ENCODE results near the gene VSTM5. TPM values are rescaled to one million over a fixed set of nuclear protein-coding genes. Genes with fewer than 3 reads are reported as not detected.
A peak's percentile ranks its signal among the peaks of the same experiment; 100 is the strongest.

Gene VSTM5
- polyA plus RNA-seq, 4 donors = 1.5 to 2.2 TPM; not detected in 2

DNA sequence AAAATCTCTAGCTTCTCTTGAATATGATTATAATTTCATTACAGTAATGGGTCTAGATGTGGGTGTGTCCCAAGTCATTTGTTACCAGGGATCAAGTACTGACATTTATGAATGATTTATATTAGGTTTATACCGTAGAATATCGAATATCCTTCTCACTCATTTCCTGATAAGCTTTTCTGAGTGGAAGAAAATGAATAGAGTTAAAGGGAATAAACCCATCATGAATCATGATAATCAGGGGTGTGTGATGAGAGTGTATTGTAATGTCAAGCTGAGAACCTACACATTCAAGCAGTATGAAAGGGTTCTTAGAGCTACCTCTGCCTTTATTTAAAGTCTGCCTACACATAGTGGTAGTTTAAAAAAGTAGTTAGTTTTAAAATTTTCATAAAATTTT lies 49.1 kb downstream of the VSTM5 start:
- WGBS, 3 donors = 12 to 51% (median 22%) methylated on average over 2 of the region's 2 CpGs

DNA sequence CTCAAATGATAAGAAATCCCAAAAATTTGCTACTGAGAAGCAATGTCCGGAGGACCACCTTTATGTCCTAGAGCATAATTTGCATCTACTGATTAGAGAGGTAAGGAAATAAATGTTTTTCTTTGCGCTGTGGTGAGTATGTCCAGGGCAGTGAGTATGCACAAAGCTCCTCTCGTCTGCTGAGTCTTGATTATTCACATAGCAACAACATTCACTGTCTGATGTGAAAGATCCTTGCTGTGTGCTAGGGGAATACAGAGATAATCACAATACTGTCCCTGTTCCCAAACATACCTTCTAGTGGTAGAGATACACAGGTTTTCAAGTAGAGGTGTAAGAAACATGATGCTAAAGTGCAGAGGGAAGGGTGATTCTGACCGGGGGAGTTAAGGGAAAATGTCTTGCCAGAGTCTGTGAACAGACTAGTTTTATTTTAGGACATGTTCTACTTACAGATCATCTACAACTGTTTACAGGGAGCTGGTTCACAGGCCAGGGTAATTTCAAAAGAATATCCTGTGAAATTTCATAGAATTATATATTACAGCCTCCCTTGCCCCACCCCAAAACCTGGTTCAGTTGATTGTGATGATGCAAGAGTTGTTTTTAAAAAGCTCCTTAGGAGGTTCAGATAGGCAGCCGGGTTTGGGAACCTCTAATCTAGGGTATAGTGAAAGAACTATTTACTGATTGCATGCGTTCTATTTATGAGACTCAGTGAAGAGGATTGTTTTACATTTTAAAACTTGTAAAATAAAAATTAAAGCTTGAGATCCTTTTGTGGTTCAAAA lies 53.8 kb downstream of the VSTM5 start:
- H3K27ac ChIP-seq (ENCODE audit: low read depth in 1 of 3, low read length in 2 of 3) = no peak overlapping the region
- no peak overlapping the region for H3K4me3 ChIP-seq (ENCODE audit: low read depth in 1 of 3, low read length in 3 of 3)
- DNase-seq (no peak), FAIRE-seq (no peak)
- H3K27me3 ChIP-seq (ENCODE audit: control insufficient read depth in 3 of 3, insufficient read depth in 3 of 3, low read length in 3 of 3) = no peaks in the 10 kb centered on the region
- peaks cover 25 to 37% (median 27%) of the 10 kb centered on the region in 3 donors for H3K36me3 ChIP-seq (ENCODE audit: control insufficient read depth in 3 of 3, insufficient read depth in 2 of 3, low read depth in 1 of 3, low read length in 3 of 3)
- WGBS, 3 donors = 90 to 94% (median 94%) methylated on average over 6 of the region's 6 CpGs
- H3K4me1 ChIP-seq (ENCODE audit: control insufficient read depth in 3 of 3, insufficient read depth in 2 of 3, low read depth in 1 of 3, low read length in 2 of 3) = no peaks in the 10 kb centered on the region
- no peaks in the 10 kb centered on the region for H3K9me3 ChIP-seq (ENCODE audit: control insufficient read depth in 2 of 2, insufficient read depth in 1 of 2, low read depth in 1 of 2, low read length in 1 of 2)

More for the DNA sequence above, 49.1 kb downstream of the VSTM5 start:
- no peaks in the 10 kb centered on the region for H3K4me1 ChIP-seq (ENCODE audit: control insufficient read depth in 3 of 3, insufficient read depth in 2 of 3, low read depth in 1 of 3, low read length in 2 of 3)
- no peak overlapping the region for H3K27ac ChIP-seq (ENCODE audit: low read depth in 1 of 3, low read length in 2 of 3)
- no peak overlapping the region for H3K4me3 ChIP-seq (ENCODE audit: low read depth in 1 of 3, low read length in 3 of 3)
- DNase-seq = peak in 1 of 2 donors; percentile 17
- peaks cover 17 to 36% (median 20%) of the 10 kb centered on the region in 3 donors for H3K36me3 ChIP-seq (ENCODE audit: control insufficient read depth in 3 of 3, insufficient read depth in 2 of 3, low read depth in 1 of 3, low read length in 3 of 3)
- no peaks in the 10 kb centered on the region for H3K9me3 ChIP-seq (ENCODE audit: control insufficient read depth in 2 of 2, insufficient read depth in 1 of 2, low read depth in 1 of 2, low read length in 1 of 2)
- no peak for FAIRE-seq
- H3K27me3 ChIP-seq (ENCODE audit: control insufficient read depth in 3 of 3, insufficient read depth in 3 of 3, low read length in 3 of 3) = no peaks in the 10 kb centered on the region

DNA sequence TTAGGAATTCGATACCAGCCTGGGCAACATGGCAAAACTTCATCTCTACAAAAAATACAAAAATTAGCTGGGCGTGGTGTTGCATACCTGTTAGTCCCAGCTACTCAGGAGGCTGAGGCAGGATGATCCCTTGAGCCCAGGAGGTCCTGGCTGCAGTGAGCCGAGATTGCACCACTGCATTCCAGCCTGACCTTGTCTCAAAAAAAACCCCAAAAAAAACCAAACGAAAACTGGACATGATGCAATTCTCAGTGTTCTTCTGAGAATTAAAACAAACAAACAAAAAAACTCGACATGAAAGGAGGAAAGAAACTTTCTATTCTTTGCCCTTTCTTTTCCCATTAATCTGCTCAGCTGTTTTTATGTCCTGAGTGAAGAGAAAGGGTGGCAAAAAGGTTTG lies 58.9 kb downstream of the VSTM5 start:
- DNase-seq (no peak), FAIRE-seq (no peak)
- Histone ChIP-seq H3K4me1 (ENCODE audit: control insufficient read depth in 3 of 3, insufficient read depth in 2 of 3, low read depth in 1 of 3, low read length in 2 of 3) (peaks cover 0 to 3% (median 3%) of the 10 kb centered on the region in 3 donors), H3K9me3 (ENCODE audit: control insufficient read depth in 2 of 2, insufficient read depth in 1 of 2, low read depth in 1 of 2, low read length in 1 of 2) (no peaks in the 10 kb centered on the region), H3K27ac (ENCODE audit: low read depth in 1 of 3, low read length in 2 of 3) (no peak overlapping the region), H3K27me3 (ENCODE audit: control insufficient read depth in 3 of 3, insufficient read depth in 3 of 3, low read length in 3 of 3) (no peaks in the 10 kb centered on the region), H3K4me3 (ENCODE audit: low read depth in 1 of 3, low read length in 3 of 3) (no peak overlapping the region), H3K36me3 (ENCODE audit: control insufficient read depth in 3 of 3, insufficient read depth in 2 of 3, low read depth in 1 of 3, low read length in 3 of 3) (peaks cover 15 to 39% (median 22%) of the 10 kb centered on the region in 3 donors)
- WGBS, 3 donors = 83 to 88% (median 84%) methylated on average over 5 of the region's 5 CpGs

DNA sequence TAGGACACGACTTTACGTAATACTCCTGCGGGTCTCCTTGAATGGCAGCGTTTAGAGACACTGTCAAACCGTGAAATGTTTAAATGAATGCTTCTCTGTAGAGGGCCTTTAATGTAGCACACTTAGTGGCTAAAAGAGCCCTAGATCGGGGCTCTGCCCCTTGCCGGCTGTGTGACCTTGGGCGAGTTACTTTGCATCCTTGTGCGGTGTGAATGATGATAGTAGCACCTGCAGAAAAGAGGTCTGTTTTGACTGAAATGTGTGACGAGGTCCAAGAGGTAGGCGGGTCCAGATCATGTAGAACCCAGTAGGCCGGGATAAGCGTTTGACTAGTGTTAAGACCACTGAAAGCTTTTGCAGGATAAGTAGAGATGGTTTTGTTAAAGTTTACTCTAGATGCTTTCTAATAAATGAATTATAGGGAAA lies 65.5 kb downstream of the VSTM5 start:
- Histone ChIP-seq H3K36me3 (ENCODE audit: control insufficient read depth in 3 of 3, insufficient read depth in 2 of 3, low read depth in 1 of 3, low read length in 3 of 3) (peaks cover 0 to 12% (median 2%) of the 10 kb centered on the region in 3 donors), H3K27me3 (ENCODE audit: control insufficient read depth in 3 of 3, insufficient read depth in 3 of 3, low read length in 3 of 3) (no peaks in the 10 kb centered on the region), H3K4me1 (ENCODE audit: control insufficient read depth in 3 of 3, insufficient read depth in 2 of 3, low read depth in 1 of 3, low read length in 2 of 3) (peaks cover 2 to 5% (median 4%) of the 10 kb centered on the region in 3 donors), H3K27ac (ENCODE audit: low read depth in 1 of 3, low read length in 2 of 3) (peak overlapping the region; percentile 27 to 98 (median 97)), H3K4me3 (ENCODE audit: low read depth in 1 of 3, low read length in 3 of 3) (peak overlapping the region; percentile 79 to 97 (median 88)), H3K9me3 (ENCODE audit: control insufficient read depth in 2 of 2, insufficient read depth in 1 of 2, low read depth in 1 of 2, low read length in 1 of 2) (no peaks in the 10 kb centered on the region)
- 0 to 1% (median 0%) methylated on average over 13 of the region's 13 CpGs for WGBS, 3 donors
- DNase-seq = no peak
- no peak for FAIRE-seq

DNA sequence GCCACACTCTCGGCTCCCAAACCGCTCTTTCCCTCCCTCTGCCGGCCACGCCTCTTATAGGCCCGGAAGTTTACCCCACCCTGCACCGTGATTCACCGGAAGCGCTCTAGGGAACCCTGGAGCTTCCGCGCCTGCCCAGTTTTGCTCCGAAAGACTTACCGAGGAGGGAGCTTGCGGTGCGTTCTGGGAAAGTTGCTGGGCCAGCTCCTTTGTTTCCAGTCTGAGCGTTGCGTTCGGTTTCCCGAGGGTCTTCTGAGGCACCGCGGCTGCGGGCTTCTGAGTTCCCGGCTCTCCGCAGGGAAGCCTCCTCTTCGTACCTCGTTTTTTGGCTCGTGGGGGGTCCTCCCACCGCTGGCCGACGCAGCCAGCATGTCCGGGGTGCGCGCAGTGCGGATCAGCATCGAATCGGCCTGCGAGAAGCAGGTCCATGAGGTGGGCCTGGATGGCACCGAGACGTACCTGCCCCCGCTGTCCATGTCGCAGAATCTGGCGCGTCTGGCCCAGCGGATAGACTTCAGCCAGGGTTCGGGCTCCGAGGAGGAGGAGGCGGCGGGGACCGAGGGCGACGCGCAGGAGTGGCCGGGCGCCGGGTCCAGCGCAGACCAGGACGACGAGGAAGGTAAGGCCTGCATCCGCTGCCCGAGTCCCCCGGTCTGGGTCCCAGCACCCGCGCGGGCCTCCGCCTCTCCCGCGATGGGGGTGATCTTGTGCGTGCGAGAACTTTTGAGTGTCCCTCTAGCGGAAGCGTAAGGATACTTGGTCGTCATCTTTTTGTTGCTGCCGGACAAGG lies 66.1 kb downstream of the VSTM5 start, which contains the start of gene MED17:
TSS of gene MED17 (plus strand) at position 138 of the 790 bp plus-strand sequence. CDS start at position 370, 232 bp downstream.
- FAIRE-seq (no peak), DNase-seq (peak; percentile 95 to 97)
- H3K9me3 ChIP-seq (ENCODE audit: control insufficient read depth in 2 of 2, insufficient read depth in 1 of 2, low read depth in 1 of 2, low read length in 1 of 2) = no peaks in the 10 kb centered on the region
- H3K27me3 ChIP-seq (ENCODE audit: control insufficient read depth in 3 of 3, insufficient read depth in 3 of 3, low read length in 3 of 3) = no peaks in the 10 kb centered on the region
- peak within 1 kb of the TSS; percentile 79 to 97 (median 88) for H3K4me3 ChIP-seq (ENCODE audit: low read depth in 1 of 3, low read length in 3 of 3)
- peaks cover 0 to 9% (median 0%) of the 10 kb centered on the region in 3 donors for H3K36me3 ChIP-seq (ENCODE audit: control insufficient read depth in 3 of 3, insufficient read depth in 2 of 3, low read depth in 1 of 3, low read length in 3 of 3)
- H3K4me1 ChIP-seq (ENCODE audit: control insufficient read depth in 3 of 3, insufficient read depth in 2 of 3, low read depth in 1 of 3, low read length in 2 of 3) = peaks cover 2 to 5% (median 4%) of the 10 kb centered on the region in 3 donors
- 0 to 1% (median 0%) methylated on average over 61 to 72 of the region's 72 CpGs for WGBS, 3 donors
- peak within 1 kb of the TSS; percentile 92 to 98 (median 97) for H3K27ac ChIP-seq (ENCODE audit: low read depth in 1 of 3, low read length in 2 of 3)

DNA sequence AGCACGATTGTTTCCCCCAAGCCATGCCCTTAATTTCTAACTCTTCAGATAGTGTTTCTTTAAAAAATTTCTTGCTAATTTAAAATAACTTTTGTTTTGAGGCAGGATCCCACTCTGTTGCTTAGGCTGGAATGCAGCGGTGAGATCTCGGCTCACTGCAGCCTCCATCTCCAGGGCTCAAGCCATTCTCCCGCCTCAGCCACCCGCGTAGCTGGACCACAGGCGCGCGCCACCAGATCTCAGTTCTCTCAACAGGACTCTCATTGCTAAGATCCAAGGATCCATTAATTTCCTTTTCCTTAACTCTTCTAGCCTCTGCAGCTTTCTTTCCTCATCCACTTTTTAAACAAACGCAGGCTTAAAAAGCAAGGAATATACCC lies 66.7 kb downstream of the VSTM5 start:
- no peak for DNase-seq
- FAIRE-seq = no peak
- Histone ChIP-seq H3K9me3 (ENCODE audit: control insufficient read depth in 2 of 2, insufficient read depth in 1 of 2, low read depth in 1 of 2, low read length in 1 of 2) (no peaks in the 10 kb centered on the region), H3K27me3 (ENCODE audit: control insufficient read depth in 3 of 3, insufficient read depth in 3 of 3, low read length in 3 of 3) (no peaks in the 10 kb centered on the region), H3K4me1 (ENCODE audit: control insufficient read depth in 3 of 3, insufficient read depth in 2 of 3, low read depth in 1 of 3, low read length in 2 of 3) (peaks cover 2 to 5% (median 4%) of the 10 kb centered on the region in 3 donors), H3K4me3 (ENCODE audit: low read depth in 1 of 3, low read length in 3 of 3) (peak overlapping the region; percentile 79 to 97 (median 88)), H3K27ac (ENCODE audit: low read depth in 1 of 3, low read length in 2 of 3) (peak overlapping the region in 2 of 3 donors; percentile 59 to 98), H3K36me3 (ENCODE audit: control insufficient read depth in 3 of 3, insufficient read depth in 2 of 3, low read depth in 1 of 3, low read length in 3 of 3) (peaks cover 0 to 9% (median 0%) of the 10 kb centered on the region in 3 donors)
- WGBS, 3 donors = 0 to 3% (median 1%) methylated on average over 10 of the region's 10 CpGs

DNA sequence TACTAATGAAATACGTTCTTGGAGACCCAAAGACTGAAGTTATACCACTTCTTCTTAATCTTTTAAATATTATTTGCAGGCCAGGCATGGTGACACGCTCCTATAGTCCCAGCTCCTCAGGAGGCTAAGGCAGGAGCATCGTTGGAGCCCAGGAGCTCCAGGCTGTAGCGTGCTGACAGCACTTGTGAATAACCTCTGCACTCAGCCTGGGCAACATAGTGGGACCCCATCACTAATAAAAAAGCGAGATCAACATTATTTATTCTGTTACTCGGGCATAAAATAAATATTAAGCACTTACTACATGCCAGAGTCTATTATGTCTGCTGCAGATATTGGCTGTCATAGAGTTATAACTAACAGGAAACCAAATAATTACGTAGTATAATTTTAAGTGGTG lies 67.1 kb downstream of the VSTM5 start:
- Histone ChIP-seq H3K9me3 (ENCODE audit: control insufficient read depth in 2 of 2, insufficient read depth in 1 of 2, low read depth in 1 of 2, low read length in 1 of 2) (no peaks in the 10 kb centered on the region), H3K36me3 (ENCODE audit: control insufficient read depth in 3 of 3, insufficient read depth in 2 of 3, low read depth in 1 of 3, low read length in 3 of 3) (peaks cover 0 to 7% (median 0%) of the 10 kb centered on the region in 3 donors), H3K27ac (ENCODE audit: low read depth in 1 of 3, low read length in 2 of 3) (peak overlapping the region in 1 of 3 donors; percentile 98), H3K4me1 (ENCODE audit: control insufficient read depth in 3 of 3, insufficient read depth in 2 of 3, low read depth in 1 of 3, low read length in 2 of 3) (peaks cover 2 to 5% (median 4%) of the 10 kb centered on the region in 3 donors), H3K4me3 (ENCODE audit: low read depth in 1 of 3, low read length in 3 of 3) (peak overlapping the region in 1 of 3 donors; percentile 97), H3K27me3 (ENCODE audit: control insufficient read depth in 3 of 3, insufficient read depth in 3 of 3, low read length in 3 of 3) (no peaks in the 10 kb centered on the region)
- FAIRE-seq = no peak
- no peak for DNase-seq
- WGBS, 3 donors = 46 to 52% (median 50%) methylated on average over 7 of the region's 7 CpGs

DNA sequence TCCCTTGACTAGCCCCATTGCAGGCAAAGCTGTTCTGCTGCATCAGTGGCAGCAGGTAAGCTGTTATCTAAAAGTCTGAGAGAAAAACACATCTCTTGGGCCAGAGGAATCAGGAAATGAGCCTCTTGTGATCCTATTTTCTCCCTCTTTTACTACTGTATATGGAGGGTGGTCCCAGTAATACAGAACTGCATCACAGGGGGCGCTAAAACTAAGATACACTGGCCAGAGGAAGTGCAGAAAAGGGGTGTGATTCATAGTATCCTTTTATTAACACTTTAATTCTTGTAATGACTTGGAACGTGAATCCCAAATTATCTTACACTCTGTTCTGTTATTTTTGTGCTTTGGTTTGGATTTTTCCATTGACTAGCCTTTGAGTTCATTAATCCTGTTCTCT lies 75.1 kb downstream of the VSTM5 start:
- H3K36me3 ChIP-seq (ENCODE audit: control insufficient read depth in 3 of 3, insufficient read depth in 2 of 3, low read depth in 1 of 3, low read length in 3 of 3) = no peaks in the 10 kb centered on the region
- H3K9me3 ChIP-seq (ENCODE audit: control insufficient read depth in 2 of 2, insufficient read depth in 1 of 2, low read depth in 1 of 2, low read length in 1 of 2) = peaks cover 0 to 17% of the 10 kb centered on the region in 2 donors
- WGBS, 3 donors = 54 to 61% (median 61%) methylated on average over 2 of the region's 2 CpGs
- H3K27me3 ChIP-seq (ENCODE audit: control insufficient read depth in 3 of 3, insufficient read depth in 3 of 3, low read length in 3 of 3) = no peaks in the 10 kb centered on the region
- no peak overlapping the region for H3K4me3 ChIP-seq (ENCODE audit: low read depth in 1 of 3, low read length in 3 of 3)
- H3K4me1 ChIP-seq (ENCODE audit: control insufficient read depth in 3 of 3, insufficient read depth in 2 of 3, low read depth in 1 of 3, low read length in 2 of 3) = no peaks in the 10 kb centered on the region
- H3K27ac ChIP-seq (ENCODE audit: low read depth in 1 of 3, low read length in 2 of 3) = no peak overlapping the region
- DNase-seq (no peak), FAIRE-seq (no peak)

All from small intestine (tissue), 7 donors.